Measurements from ENCODE around the gene FOXP1. TPM values are rescaled to one million over a fixed set of nuclear protein-coding genes. Genes with fewer than 3 reads are reported as not detected.
A peak's percentile ranks its signal among the peaks of the same experiment; 100 is the strongest.

The FOXP1 gene
- total and polyA plus RNA-seq, 3 donors from 2014 or later = 37.8 to 105 (median 75.9) TPM

DNA sequence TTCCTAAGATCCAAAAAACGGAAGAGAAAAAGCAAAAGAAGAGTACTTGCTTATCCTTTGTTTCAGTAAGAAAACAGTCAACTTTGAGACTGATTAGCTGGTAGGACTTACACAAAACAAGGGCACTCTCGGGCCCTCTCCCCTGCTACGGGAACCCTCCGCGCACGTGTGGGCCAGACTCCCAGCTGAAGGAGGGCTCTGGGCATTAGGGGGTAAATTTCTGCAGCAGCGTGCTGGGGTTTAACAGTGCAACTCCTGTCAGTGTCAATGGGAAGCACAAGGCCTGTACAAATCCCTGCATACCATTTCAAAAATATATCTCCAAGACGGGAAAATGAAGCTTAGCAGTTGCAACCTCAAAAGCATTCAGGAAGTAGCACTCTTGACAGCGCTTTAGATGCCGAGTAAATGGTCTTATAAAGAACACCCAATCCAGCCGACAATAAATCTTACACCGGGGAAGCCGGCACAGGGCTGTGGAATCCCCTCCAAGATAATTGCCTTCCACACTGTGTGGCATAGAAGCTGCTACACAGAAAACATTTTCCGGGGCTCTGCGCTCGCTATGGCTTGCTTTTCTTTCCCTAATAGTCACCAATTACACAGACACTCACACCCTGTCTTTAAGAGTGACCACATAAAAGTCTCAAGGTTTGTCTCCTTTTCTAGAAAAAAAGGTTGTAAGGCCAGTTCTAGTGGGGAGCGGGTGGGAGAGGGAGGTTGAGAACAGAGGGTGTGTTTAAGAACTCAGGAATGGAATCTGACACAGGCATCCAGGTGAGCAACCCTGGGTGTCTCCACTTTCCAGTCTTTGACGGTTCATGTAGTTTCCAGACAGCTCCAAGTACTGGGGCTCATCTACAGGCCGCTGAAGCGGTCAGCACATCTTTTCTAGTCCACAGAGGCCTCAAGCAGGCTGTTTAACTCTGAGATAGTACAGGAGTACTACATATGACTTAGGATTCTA lies 512.7 kb downstream of the FOXP1 start:
- no peak overlapping the region for H3K27ac ChIP-seq
- WGBS, 2 donors = 82 to 83% methylated on average over 20 of the region's 20 CpGs

DNA sequence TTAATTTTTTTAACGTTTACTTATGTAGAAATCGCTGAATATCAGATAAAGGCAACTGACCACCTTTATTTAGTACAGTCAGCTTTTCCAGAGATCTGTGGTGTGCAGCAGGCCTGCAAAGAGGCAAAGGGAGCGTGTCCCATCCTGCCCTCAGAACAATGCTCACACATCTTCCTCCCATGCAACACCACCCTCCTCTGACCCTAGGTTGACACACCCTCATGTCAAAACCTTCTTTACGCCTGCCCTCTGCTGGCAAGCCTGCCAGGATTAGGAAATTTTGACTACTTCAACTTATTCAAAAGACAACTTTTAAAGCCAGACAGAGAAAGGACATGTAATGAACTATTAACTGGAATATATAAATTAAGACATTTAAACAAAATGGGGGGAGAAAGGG lies 513.7 kb downstream of the FOXP1 start:
- Histone ChIP-seq H3K9me3 (no peaks in the 10 kb centered on the region), H3K27me3 (no peaks in the 10 kb centered on the region), H3K4me3 (no peak overlapping the region), H3K4me1 (no peaks in the 10 kb centered on the region), H3K27ac (no peak overlapping the region), H3K36me3 (ENCODE audit: low read depth, missing control alignments) (no peaks in the 10 kb centered on the region)
- WGBS, 2 donors = 73 to 82% methylated on average over 4 of the region's 4 CpGs
- TF ChIP-seq, protein P1, sequence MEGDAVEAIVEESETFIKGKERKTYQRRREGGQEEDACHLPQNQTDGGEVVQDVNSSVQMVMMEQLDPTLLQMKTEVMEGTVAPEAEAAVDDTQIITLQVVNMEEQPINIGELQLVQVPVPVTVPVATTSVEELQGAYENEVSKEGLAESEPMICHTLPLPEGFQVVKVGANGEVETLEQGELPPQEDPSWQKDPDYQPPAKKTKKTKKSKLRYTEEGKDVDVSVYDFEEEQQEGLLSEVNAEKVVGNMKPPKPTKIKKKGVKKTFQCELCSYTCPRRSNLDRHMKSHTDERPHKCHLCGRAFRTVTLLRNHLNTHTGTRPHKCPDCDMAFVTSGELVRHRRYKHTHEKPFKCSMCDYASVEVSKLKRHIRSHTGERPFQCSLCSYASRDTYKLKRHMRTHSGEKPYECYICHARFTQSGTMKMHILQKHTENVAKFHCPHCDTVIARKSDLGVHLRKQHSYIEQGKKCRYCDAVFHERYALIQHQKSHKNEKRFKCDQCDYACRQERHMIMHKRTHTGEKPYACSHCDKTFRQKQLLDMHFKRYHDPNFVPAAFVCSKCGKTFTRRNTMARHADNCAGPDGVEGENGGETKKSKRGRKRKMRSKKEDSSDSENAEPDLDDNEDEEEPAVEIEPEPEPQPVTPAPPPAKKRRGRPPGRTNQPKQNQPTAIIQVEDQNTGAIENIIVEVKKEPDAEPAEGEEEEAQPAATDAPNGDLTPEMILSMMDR (IDR thresholded peaks at IDR 0.05) = peak in 1 of 3 experiments; percentile 8
- no peak for TF ChIP-seq POLR2A (IDR thresholded peaks at IDR 0.05)
- intact Hi-C loops (cut with DNase I; ENCODE audit: low total_unique reads) = no loop called here
- peak; percentile 33 for DNase-seq

More for the DNA sequence above, 512.7 kb downstream of the FOXP1 start:
- Histone ChIP-seq H3K36me3 (ENCODE audit: low read depth, missing control alignments) (no peaks in the 10 kb centered on the region), H3K4me3 (no peak overlapping the region), H3K27me3 (no peaks in the 10 kb centered on the region), H3K4me1 (no peaks in the 10 kb centered on the region), H3K9me3 (no peaks in the 10 kb centered on the region)
- intact Hi-C loops (cut with DNase I; ENCODE audit: low total_unique reads) = no loop called here
- DNase-seq = no peak
- TF ChIP-seq POLR2A (IDR thresholded peaks at IDR 0.05) = no peak
- TF ChIP-seq, protein P1 (IDR thresholded peaks at IDR 0.05) = no peak

DNA sequence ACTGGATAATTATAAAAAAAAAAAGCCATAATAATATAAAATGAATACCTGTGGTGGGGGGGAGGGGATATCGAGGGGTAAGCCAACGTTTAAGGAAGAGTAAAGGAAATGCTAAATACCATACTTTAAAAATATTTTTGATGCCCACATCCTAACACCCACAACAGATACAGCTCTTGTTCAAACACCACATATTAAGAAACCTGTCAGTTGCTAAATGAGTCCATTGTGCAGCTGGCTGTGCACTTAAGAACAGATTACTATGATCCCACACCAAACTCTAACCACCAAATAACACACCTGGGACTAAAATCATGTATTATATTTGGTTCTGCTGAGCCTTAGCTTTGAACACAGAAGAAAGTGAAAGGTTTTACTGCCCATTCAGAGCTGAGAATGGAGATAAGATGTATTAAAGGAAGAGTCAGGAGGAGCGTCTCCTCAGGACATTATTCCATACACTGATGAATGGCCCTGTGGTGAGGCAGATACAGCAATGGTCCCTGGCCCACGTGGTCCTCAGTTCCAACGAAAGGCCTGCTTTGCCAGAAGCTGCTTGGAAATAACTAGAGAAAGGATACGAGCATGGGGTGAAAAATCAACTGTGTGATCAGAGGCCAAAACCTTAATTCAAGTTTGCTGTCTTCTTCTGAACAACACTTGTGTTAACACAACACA lies 515.4 kb downstream of the FOXP1 start:
- intact Hi-C loops (cut with DNase I; ENCODE audit: low total_unique reads) = no loop called here
- H3K27me3 ChIP-seq = no peaks in the 10 kb centered on the region
- no peak overlapping the region for H3K27ac ChIP-seq
- TF ChIP-seq, protein P1 (IDR thresholded peaks at IDR 0.05) = no peak
- no peak for TF ChIP-seq POLR2A (IDR thresholded peaks at IDR 0.05)
- DNase-seq = no peak
- H3K4me3 ChIP-seq = no peak overlapping the region
- WGBS, 2 donors = 69 to 74% methylated on average over 6 of the region's 6 CpGs
- H3K9me3 ChIP-seq = no peaks in the 10 kb centered on the region
- no peaks in the 10 kb centered on the region for H3K36me3 ChIP-seq (ENCODE audit: low read depth, missing control alignments)
- peaks cover 5% of the 10 kb centered on the region for H3K4me1 ChIP-seq

DNA sequence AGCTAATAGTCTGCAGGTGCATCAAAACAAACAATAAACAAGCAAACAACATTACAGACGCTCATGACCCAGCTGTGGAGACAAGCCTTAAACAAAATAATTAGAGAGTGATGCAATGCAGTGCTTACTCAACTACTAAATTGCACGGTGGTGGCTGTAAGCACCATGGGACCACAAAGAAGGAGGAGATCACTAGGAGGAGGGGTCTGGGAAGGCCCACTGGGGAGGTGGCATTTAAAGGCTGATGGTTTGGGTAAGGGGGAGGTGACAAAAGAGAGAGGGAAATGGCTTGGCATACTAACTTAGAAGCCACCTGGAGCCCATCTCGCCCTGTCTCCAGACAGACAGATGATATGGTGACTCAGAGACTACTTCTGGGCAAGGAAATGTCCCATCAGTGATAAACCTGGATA lies 516.7 kb downstream of the FOXP1 start:
- no peak for TF ChIP-seq POLR2A (IDR thresholded peaks at IDR 0.05)
- TF ChIP-seq, protein P1 (IDR thresholded peaks at IDR 0.05) = no peak
- no peaks in the 10 kb centered on the region for H3K27me3 ChIP-seq
- H3K4me3 ChIP-seq = no peak overlapping the region
- H3K4me1 ChIP-seq = peaks cover 7% of the 10 kb centered on the region
- H3K27ac ChIP-seq = no peak overlapping the region
- 53 to 70% methylated on average over 3 of the region's 3 CpGs for WGBS, 2 donors
- H3K9me3 ChIP-seq = no peaks in the 10 kb centered on the region
- H3K36me3 ChIP-seq (ENCODE audit: low read depth, missing control alignments) = no peaks in the 10 kb centered on the region
- intact Hi-C loops (cut with DNase I; ENCODE audit: low total_unique reads) = no loop called here
- no peak for DNase-seq
